Spleen (tissue), 11 donors: ENCODE results near the gene TMEM196. TPM values are rescaled to one million over a fixed set of nuclear protein-coding genes. Genes with fewer than 3 reads are reported as not detected.
"Not testable (repeated sequence)": the region's sequence is repeated elsewhere in the genome, so short reads cannot be mapped to it uniquely, and the experiment has no call there.

Source experiments
- DNase-seq: peaks from one replicate; pipeline ENCODE4 v3.0.0-alpha.2; 2020
- H3K27ac ChIP-seq, 8 donors: fragments of 200-600 bp; sonication (generic) in 7 of 8; 1 replicate in 4 of 8; 2 replicates in 4 of 8; pipeline versions ENCODE4 v1.5.0 to v1.8.0; 2016 to 2021; ENCODE audit warnings: inconsistent platforms in 4 of 8, mild to moderate bottlenecking in 4 of 8, moderate library complexity in 1 of 8
- H3K27me3 ChIP-seq, 7 donors: fragments of 200-600 bp; sonication (generic) in 6 of 7; replicated peaks in 1 of 7; 1 replicate in 4 of 7; 2 replicates in 3 of 7; pipeline versions ENCODE4 v1.5.0 to v1.8.0; 2016 to 2021; ENCODE audit warnings: inconsistent platforms in 3 of 7, mild to moderate bottlenecking in 1 of 7
- H3K36me3 ChIP-seq, 6 donors: fragments of 200-600 bp; sonication (generic) in 5 of 6; 1 replicate in 4 of 6; 2 replicates in 2 of 6; pipeline versions ENCODE4 v1.5.0 to v1.8.0; 2016 to 2021; ENCODE audit warnings: inconsistent platforms in 2 of 6
- H3K4me1 ChIP-seq, 6 donors: fragments of 200-600 bp; sonication (generic) in 5 of 6; 1 replicate in 3 of 6; 2 replicates in 3 of 6; pipeline versions ENCODE4 v1.5.0 to v1.8.0; 2016 to 2021; ENCODE audit warnings: inconsistent platforms in 3 of 6
- H3K4me3 ChIP-seq, 8 donors: fragments of 200-600 bp; sonication (generic) in 7 of 8; 1 replicate in 4 of 8; 2 replicates in 4 of 8; pipeline versions ENCODE4 v1.5.0 to v1.8.0; 2016 to 2021; ENCODE audit warnings: inconsistent platforms in 4 of 8, mild to moderate bottlenecking in 4 of 8, moderate library complexity in 2 of 8
- H3K9me3 ChIP-seq, 8 donors: fragments of 200-600 bp; sonication (generic) in 7 of 8; 1 replicate in 4 of 8; 2 replicates in 4 of 8; pipeline versions ENCODE4 v1.5.0 to v1.8.0; 2016 to 2021; ENCODE audit warnings: inconsistent platforms in 4 of 8
- POLR2A ChIP-seq, 3 donors: fragments of 450-650 bp; IDR thresholded peaks; one replicate each; pipeline ENCODE4 v1.5.1; 2017; ENCODE audit warnings: antibody characterized with exemption in 3 of 3, mild to moderate bottlenecking in 1 of 3
- POLR2AphosphoS5 ChIP-seq, 3 donors: sonication (generic); formaldehyde crosslinking; IDR thresholded peaks; one replicate each; pipeline ENCODE4 v1.5.1; 2017; ENCODE audit warnings: antibody characterized with exemption in 3 of 3
- WGBS, 5 donors: extraction: QIAGEN DNeasy Blood & Tissue Kit in 3 of 5; methylation state at CpG; one replicate each; pipeline versions ENCODE4 v1.1.5 to v1.1.7; 2013 to 2018; 5-methylcytosine and 5-hydroxymethylcytosine counted together
- intact Hi-C: fragments of 100-400 bp; cut with DNase I; formaldehyde crosslinking; loops from one replicate; pipeline ENCODE4 v1.15.0; 2023; ENCODE audit warnings: low total_unique reads
- polyA plus RNA-seq, 3 donors: library from polyadenylated mRNA; stranded (reverse); fragments of 200-250 nt; gene quantifications; one replicate each; pipeline ENCODE4 v1.2.1, GENCODE V29; 2013
- total RNA-seq, 7 donors: library from RNA; depleted of rRNA in 3 of 7; stranded (reverse); fragments of >200 nt in 3 of 7; fragmentation: NEBNext Ultra II Directional in 4 of 7; extraction: Animal tissue kit (Norgen Biotek cat#: 25700) in 4 of 7; gene quantifications; one replicate each; pipeline versions ENCODE4 v1.1.0 to v1.2.1, GENCODE V29; 2016 to 2021
- TF ChIP-seq, protein P1 (sequence below), 11 experiments: fragments of 200-600 bp in 7 of 11; fragments of 450-650 bp in 4 of 11; sonication (generic) in 4 of 11; IDR thresholded peaks in 8 of 11; conservative IDR thresholded peaks in 3 of 11; 1 replicate in 7 of 11; 2 replicates in 4 of 11; pipeline versions ENCODE4 v1.4.0 to v1.8.0; 2016 to 2021; ENCODE audit warnings: antibody characterized with exemption in 11 of 11, inconsistent platforms in 4 of 11, mild to moderate bottlenecking in 1 of 11
- donor health status: healthy with polysubstance abuse.
- donor health status: DM: no; HTN: no; CAD: no; lungs with moderate emphysema.
- donor health status: DM: no; HTN: no; CAD: no.
- donor health status: Bipolar disorder and iron deficiency.
- donor health status: healthy.
- donor health status: DM: no; HTN: no; CAD: no.
- donor health status: DM: yes; HTN: yes; CAD: no.

The TMEM196 gene
- total and polyA plus RNA-seq, 10 donors, result 0.08 TPM; not detected in 9

DNA sequence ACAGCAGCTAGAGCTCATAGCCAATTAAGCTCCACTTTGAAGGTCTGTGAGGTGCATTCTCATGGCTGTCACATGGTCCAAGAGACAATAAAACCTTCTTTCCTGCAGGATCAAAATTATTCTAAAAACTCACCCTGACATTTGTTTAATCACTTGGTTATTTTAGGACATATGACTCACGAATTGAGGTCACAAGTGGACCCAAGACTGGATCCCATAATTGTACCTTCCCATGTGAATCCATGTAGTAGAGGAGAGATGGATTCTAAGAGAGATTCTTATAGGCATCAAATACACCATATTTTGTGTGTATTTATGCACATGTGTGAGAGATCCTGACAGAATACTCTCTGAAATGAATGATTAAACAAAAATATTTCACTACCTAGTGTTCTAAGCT is 82.7 kb downstream of the TMEM196 start:
- no peak overlapping the region for H3K4me3 ChIP-seq
- intact Hi-C loops, result no loop called here
- 34 to 83% (median 78%) methylated on average over 1 of the region's 1 CpG for WGBS, 5 donors

DNA sequence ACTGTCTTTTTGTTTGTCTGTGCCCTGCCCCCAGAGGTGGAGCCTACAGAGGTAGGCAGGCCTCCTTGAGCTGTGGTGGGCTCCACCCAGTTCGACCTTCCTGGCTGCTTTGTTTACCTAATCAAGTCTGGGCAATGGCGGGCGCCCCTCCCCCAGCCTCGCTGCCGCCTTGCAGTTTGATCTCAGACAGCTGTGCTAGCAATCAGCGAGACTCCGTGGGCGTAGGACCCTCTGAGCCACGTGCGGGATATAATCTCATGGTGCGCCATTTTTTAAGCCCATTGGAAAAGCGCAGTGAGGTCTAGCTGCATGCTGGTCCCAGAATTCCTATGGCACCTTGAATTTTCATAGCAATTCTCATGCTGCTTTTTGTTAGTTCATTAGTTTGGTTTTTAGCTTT is 84.3 kb downstream of the TMEM196 start:
- H3K27ac ChIP-seq, H3K4me1 ChIP-seq, H3K36me3 ChIP-seq, DNase-seq, H3K27me3 ChIP-seq, H3K9me3 ChIP-seq, intact Hi-C loops, H3K4me3 ChIP-seq: not testable (repeated sequence)
- WGBS, 5 donors, result 79 to 93% (median 85%) methylated on average over 8 to 12 of the region's 12 CpGs

More for the DNA sequence above, 82.7 kb downstream of the TMEM196 start:
- TF ChIP-seq, protein P1, sequence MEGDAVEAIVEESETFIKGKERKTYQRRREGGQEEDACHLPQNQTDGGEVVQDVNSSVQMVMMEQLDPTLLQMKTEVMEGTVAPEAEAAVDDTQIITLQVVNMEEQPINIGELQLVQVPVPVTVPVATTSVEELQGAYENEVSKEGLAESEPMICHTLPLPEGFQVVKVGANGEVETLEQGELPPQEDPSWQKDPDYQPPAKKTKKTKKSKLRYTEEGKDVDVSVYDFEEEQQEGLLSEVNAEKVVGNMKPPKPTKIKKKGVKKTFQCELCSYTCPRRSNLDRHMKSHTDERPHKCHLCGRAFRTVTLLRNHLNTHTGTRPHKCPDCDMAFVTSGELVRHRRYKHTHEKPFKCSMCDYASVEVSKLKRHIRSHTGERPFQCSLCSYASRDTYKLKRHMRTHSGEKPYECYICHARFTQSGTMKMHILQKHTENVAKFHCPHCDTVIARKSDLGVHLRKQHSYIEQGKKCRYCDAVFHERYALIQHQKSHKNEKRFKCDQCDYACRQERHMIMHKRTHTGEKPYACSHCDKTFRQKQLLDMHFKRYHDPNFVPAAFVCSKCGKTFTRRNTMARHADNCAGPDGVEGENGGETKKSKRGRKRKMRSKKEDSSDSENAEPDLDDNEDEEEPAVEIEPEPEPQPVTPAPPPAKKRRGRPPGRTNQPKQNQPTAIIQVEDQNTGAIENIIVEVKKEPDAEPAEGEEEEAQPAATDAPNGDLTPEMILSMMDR (IDR thresholded peaks at IDR 0.05 in 8 of 11, conservative IDR thresholded peaks at IDR 0.05 in 3 of 11), result no peak
- TF ChIP-seq POLR2A (IDR thresholded peaks at IDR 0.05) (no peak), POLR2AphosphoS5 (IDR thresholded peaks at IDR 0.05) (no peak)
- H3K27ac ChIP-seq, result no peak overlapping the region
- DNase-seq, result no peak
- peaks cover 0 to 10% (median 0%) of the 10 kb centered on the region in 8 donors for H3K9me3 ChIP-seq
- peaks cover 0 to 4% (median 0%) of the 10 kb centered on the region in 6 donors for H3K36me3 ChIP-seq
- H3K4me1 ChIP-seq, result no peaks in the 10 kb centered on the region
- H3K27me3 ChIP-seq, result no peaks in the 10 kb centered on the region

DNA sequence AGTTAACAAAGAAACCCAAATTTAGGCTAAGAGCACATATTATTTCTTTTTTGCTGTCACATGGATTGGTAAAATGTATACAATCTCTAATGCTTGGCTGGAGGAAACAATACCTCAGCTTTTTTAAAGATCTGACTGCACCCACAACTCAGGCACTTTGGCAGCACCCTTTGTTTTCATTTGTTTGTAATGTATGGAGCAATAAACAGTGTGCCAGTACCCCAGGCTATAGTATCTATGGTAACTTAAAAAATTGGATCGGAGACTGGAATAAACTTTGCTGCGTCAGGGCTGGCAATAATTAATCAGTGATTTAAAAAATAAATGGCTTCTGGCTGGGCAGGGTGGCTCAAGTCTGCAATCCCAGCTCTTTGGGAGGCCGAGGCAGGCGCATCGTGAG is 91.8 kb downstream of the TMEM196 start:
- intact Hi-C loops, result no loop called here
- WGBS, 5 donors, result 82 to 98% (median 93%) methylated on average over 5 of the region's 5 CpGs

DNA sequence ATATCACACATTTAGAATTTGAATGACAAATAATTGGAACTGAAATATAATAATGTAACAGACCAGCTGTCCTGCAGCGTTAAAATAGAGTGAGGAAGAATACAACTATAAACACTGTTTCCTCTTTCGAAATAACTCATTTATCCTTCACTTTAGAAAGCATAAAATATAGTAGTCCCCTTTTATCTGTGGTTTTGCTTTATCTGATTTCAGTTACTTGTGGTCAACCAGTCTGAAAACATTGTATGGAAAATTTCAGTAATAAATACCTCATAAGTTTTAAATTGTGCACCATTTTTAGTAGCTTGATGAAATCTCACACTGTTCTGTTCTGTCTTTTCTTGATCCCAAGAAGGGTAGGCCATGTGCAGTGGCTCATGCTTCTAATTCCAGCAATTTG is 96.2 kb downstream of the TMEM196 start:
- intact Hi-C loops, result no loop called here
- 14 to 24% (median 16%) methylated on average over 2 of the region's 2 CpGs for WGBS, 5 donors
- Histone ChIP-seq H3K27ac (no peak overlapping the region), H3K9me3 (no peaks in the 10 kb centered on the region), H3K36me3 (no peaks in the 10 kb centered on the region), H3K27me3 (no peaks in the 10 kb centered on the region), H3K4me1 (peaks cover 0 to 5% (median 0%) of the 10 kb centered on the region in 6 donors), H3K4me3 (no peak overlapping the region)
- DNase-seq, result no peak
- TF ChIP-seq POLR2AphosphoS5 (IDR thresholded peaks at IDR 0.05) (no peak), POLR2A (IDR thresholded peaks at IDR 0.05) (no peak)
- TF ChIP-seq, protein P1 (IDR thresholded peaks at IDR 0.05 in 8 of 11, conservative IDR thresholded peaks at IDR 0.05 in 3 of 11), result no peak

More for the DNA sequence above, 91.8 kb downstream of the TMEM196 start:
- no peaks in the 10 kb centered on the region for H3K9me3 ChIP-seq
- H3K36me3 ChIP-seq, result no peaks in the 10 kb centered on the region
- no peaks in the 10 kb centered on the region for H3K27me3 ChIP-seq
- H3K27ac ChIP-seq, result no peak overlapping the region
- H3K4me1 ChIP-seq, result peaks cover 0 to 5% (median 0%) of the 10 kb centered on the region in 6 donors
- H3K4me3 ChIP-seq, result no peak overlapping the region
- TF ChIP-seq, protein P1 (IDR thresholded peaks at IDR 0.05 in 8 of 11, conservative IDR thresholded peaks at IDR 0.05 in 3 of 11), result no peak
- no peak for TF ChIP-seq POLR2AphosphoS5 (IDR thresholded peaks at IDR 0.05)
- TF ChIP-seq POLR2A (IDR thresholded peaks at IDR 0.05), result no peak
- DNase-seq, result no peak

DNA sequence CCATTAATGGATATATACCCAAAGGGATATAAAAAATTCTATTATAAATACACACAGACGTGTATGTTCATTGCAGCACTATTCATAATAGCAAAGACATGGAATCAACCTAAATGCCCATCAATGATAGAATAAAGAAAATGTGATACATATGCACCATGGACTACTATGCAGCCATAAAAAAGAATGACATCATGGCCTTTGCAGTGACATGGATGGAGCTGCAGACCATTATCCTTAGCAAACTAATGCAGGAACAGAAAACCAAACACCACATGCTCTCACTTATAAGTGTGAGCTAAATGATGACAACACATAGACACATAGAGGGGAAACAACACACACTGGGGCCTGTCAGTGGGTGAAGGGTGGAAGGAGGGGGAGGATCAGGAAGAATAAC is 97.6 kb downstream of the TMEM196 start:
- no peaks in the 10 kb centered on the region for H3K9me3 ChIP-seq
- H3K4me3 ChIP-seq, result no peak overlapping the region
- DNase-seq, result no peak
- no peak overlapping the region for H3K27ac ChIP-seq
- WGBS, 5 donors, result 82 to 97% (median 89%) methylated on average over 1 of the region's 1 CpG
- H3K36me3 ChIP-seq, result no peaks in the 10 kb centered on the region
- intact Hi-C loops, result no loop called here
- TF ChIP-seq POLR2A (IDR thresholded peaks at IDR 0.05), result no peak
- TF ChIP-seq, protein P1 (IDR thresholded peaks at IDR 0.05 in 8 of 11, conservative IDR thresholded peaks at IDR 0.05 in 3 of 11), result no peak
- no peak for TF ChIP-seq POLR2AphosphoS5 (IDR thresholded peaks at IDR 0.05)
- H3K4me1 ChIP-seq, result peaks cover 0 to 5% (median 0%) of the 10 kb centered on the region in 6 donors
- H3K27me3 ChIP-seq, result no peaks in the 10 kb centered on the region
